GM23338 (cell line): ENCODE data around the gene TTLL8. TPM values are rescaled to one million over a fixed set of nuclear protein-coding genes. Genes with fewer than 3 reads are reported as not detected.
A peak's percentile ranks its signal among the peaks of the same experiment; 100 is the strongest.

ENCODE experiments used
- ATAC-seq: fragments of 200-7000 bp; cut with Tn5 transposase; 3 replicates; pipeline ENCODE4 v1.9.1; 2020
- DNase-seq: peaks from one replicate; pipeline ENCODE4 v3.0.0-alpha.2; 2015; ENCODE audit warnings: low spot score
- H2AFZ ChIP-seq: fragments of 200-600 bp; sonication (generic); 2 replicates; pipeline ENCODE4 v1.8.0; 2016; ENCODE audit warnings: antibody characterized with exemption, mild to moderate bottlenecking, moderate library complexity
- H3F3A ChIP-seq: fragments of 200-600 bp; sonication (generic); replicated peaks from 2 replicates; pipeline ENCODE4 v1.8.0; 2017; ENCODE audit warnings: antibody characterized with exemption, mixed run types, low read depth
- H3K27ac ChIP-seq: fragments of 200-600 bp; sonication (generic); 2 replicates; pipeline ENCODE4 v1.6.1; 2016; ENCODE audit warnings: low read depth
- H3K27me3 ChIP-seq: fragments of 200-600 bp; sonication (generic); 2 replicates; pipeline ENCODE4 v1.8.0; 2016; ENCODE audit warnings: mild to moderate bottlenecking, mixed run types, moderate library complexity; ENCODE audit not compliant: insufficient read depth
- H3K36me3 ChIP-seq: fragments of 200-600 bp; sonication (generic); 2 replicates; pipeline ENCODE4 v1.8.0; 2016; ENCODE audit warnings: mild to moderate bottlenecking; ENCODE audit not compliant: insufficient read depth
- H3K4me1 ChIP-seq: fragments of 200-600 bp; sonication (generic); 2 replicates; pipeline ENCODE4 v1.8.0; 2016; ENCODE audit warnings: mild to moderate bottlenecking, moderate library complexity; ENCODE audit not compliant: insufficient read depth
- H3K4me2 ChIP-seq: fragments of 200-600 bp; sonication (generic); 2 replicates; pipeline ENCODE4 v1.7.1; 2017; ENCODE audit warnings: mixed run types
- H3K4me3 ChIP-seq: fragments of 200-600 bp; sonication (generic); 2 replicates; pipeline ENCODE4 v1.6.1; 2016; ENCODE audit warnings: mixed run types
- H3K79me2 ChIP-seq: fragments of 200-600 bp; sonication (generic); replicated peaks from 2 replicates; pipeline ENCODE4 v1.8.0; 2017; ENCODE audit warnings: mild to moderate bottlenecking; ENCODE audit not compliant: insufficient read depth
- H3K9me2 ChIP-seq: fragments of 200-600 bp; sonication (generic); 2 replicates; pipeline ENCODE4 v1.8.0; 2017; ENCODE audit not compliant: insufficient read depth
- H4K20me1 ChIP-seq: fragments of 200-600 bp; sonication (generic); replicated peaks from 2 replicates; pipeline ENCODE4 v1.8.0; 2017; ENCODE audit warnings: mild to moderate bottlenecking; ENCODE audit not compliant: insufficient read depth
- H3K27ac Mint-ChIP-seq: 2 replicates; pipeline ENCODE4 v1.8.0; 2020; ENCODE audit warnings: inconsistent platforms, mild to moderate bottlenecking, moderate library complexity, mixed read lengths
- H3K27me3 Mint-ChIP-seq: 3 replicates; pipeline ENCODE4 v1.8.0; 2022; ENCODE audit warnings: low read depth, mild to moderate bottlenecking, moderate library complexity, mixed read lengths, inconsistent platforms; ENCODE audit not compliant: insufficient read depth, poor library complexity
- H3K36me3 Mint-ChIP-seq: 3 replicates; pipeline ENCODE4 v1.8.0; 2021; ENCODE audit warnings: low read depth, mild to moderate bottlenecking, inconsistent platforms, moderate library complexity, mixed read lengths
- H3K4me1 Mint-ChIP-seq: 3 replicates; pipeline ENCODE4 v1.8.0; 2020; ENCODE audit warnings: mild to moderate bottlenecking, inconsistent platforms, mixed read lengths
- H3K4me3 Mint-ChIP-seq: 3 replicates; pipeline ENCODE4 v1.8.0; 2021; ENCODE audit warnings: moderate library complexity, mild to moderate bottlenecking, inconsistent platforms, mixed read lengths
- H3K9me3 Mint-ChIP-seq: 3 replicates; pipeline ENCODE4 v1.8.0; 2020; ENCODE audit warnings: moderate library complexity, mild to moderate bottlenecking, inconsistent platforms, mixed read lengths
- EZH2 ChIP-seq: fragments of 200-600 bp; sonication (generic); IDR thresholded peaks from one replicate; pipeline ENCODE4 v1.8.0; 2017; ENCODE audit warnings: antibody characterized with exemption, mild to moderate bottlenecking, low read depth; ENCODE audit not compliant: unreplicated experiment
- JUNB ChIP-seq: IDR thresholded peaks from one replicate; pipeline ENCODE4 v1.6.1; 2016; ENCODE audit warnings: antibody characterized with exemption; ENCODE audit not compliant: unreplicated experiment
- NANOG ChIP-seq: IDR thresholded peaks from 2 replicates; pipeline ENCODE4 v1.6.1; 2016; ENCODE audit warnings: antibody characterized with exemption, borderline replicate concordance
- STAT1 ChIP-seq: IDR thresholded peaks from one replicate; pipeline ENCODE4 v1.6.1; 2016; ENCODE audit warnings: antibody characterized with exemption; ENCODE audit not compliant: unreplicated experiment
- ZNF114 ChIP-seq: fragments of 250-450 bp; sonication (Bioruptor Pico); IDR thresholded peaks from 2 replicates; pipeline ENCODE4 v1.5.0; 2020; ENCODE audit warnings: mild to moderate bottlenecking, moderate library complexity
- ZNF331 ChIP-seq: fragments of 250-450 bp; sonication (Bioruptor Pico); IDR thresholded peaks from 2 replicates; pipeline ENCODE4 v1.5.0; 2020; ENCODE audit warnings: low read depth, mild to moderate bottlenecking, moderate library complexity
- polyA plus RNA-seq: library from polyadenylated mRNA; unstranded; fragments of >200 nt; fragmentation: Nextera tagmentation; extraction: Ambion mirVana; gene quantifications from 2 replicates; pipeline ENCODE4 v1.2.1, GENCODE V29; 2016
- total RNA-seq: library from RNA; depleted of rRNA; stranded (reverse); fragments of >200 nt; shearing (Covaris generic); gene quantifications from 2 replicates; pipeline ENCODE4 v1.2.3, GENCODE V29; 2014
- TF ChIP-seq, protein P1 (sequence below): IDR thresholded peaks from one replicate; pipeline ENCODE4 v1.6.1; 2018; ENCODE audit warnings: antibody characterized with exemption; ENCODE audit not compliant: unreplicated experiment
- TF ChIP-seq, protein P2 (sequence below), 2 experiments: fragments of 200-600 bp in 1 of 2; sonication (generic) in 1 of 2; conservative IDR thresholded peaks; 2 replicates each; pipeline versions ENCODE4 v1.5.1 to v1.6.1; 2016 to 2017; ENCODE audit warnings: antibody characterized with exemption in 2 of 2, low read depth in 2 of 2, mild to moderate bottlenecking in 2 of 2, moderate library complexity in 1 of 2
- TF ChIP-seq, protein P3 (sequence below): IDR thresholded peaks from 2 replicates; pipeline ENCODE4 v1.6.1; 2016; ENCODE audit warnings: antibody characterized with exemption

Gene TTLL8
- total and polyA plus RNA-seq, 2 experiments from 2014 or later: not detected

DNA sequence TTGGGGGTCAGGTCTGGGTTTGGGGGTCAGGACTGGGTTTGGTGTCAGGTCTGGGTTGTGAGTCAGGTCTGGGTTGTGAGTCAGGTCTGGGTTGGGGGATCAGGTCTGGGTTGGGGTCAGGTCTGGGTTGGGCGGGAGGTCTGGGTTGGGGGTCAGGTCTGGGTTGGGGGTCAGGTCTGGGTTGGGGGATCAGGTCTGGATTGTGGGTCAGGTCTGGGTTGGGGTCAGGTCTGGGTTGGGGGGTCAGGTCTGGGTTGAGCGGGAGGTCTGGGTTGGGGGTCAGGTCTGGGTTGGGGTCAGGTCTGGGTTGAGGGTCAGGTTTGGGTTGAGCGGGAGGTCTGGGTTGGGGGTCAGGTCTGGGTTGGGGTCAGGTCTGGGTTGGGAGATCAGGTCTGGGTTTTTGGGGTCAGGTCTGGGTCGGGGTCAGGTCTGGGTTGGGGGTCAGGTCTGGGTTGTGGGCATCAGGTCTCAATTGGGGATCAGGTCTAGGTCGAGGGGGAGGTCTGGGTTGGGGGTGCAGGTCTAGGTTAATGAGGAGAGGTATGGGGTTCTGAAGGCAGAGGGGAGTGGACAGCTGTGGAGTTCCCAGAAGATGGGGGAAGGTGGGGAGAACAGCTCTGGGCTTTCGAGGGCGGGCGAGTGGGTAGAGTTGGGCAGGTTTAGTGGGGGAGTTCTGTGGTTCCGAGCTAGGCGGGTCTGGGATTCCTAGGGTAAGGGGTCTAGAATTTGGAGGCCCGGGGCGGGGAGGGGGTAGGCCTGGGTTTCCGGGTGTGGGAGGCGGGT, 629 bp downstream of the TTLL8 start:
- Mint-ChIP-seq H3K4me1 (peaks cover 11% of the 10 kb centered on the region), H3K27me3 (peaks cover 17% of the 10 kb centered on the region), H3K9me3 (no peaks in the 10 kb centered on the region; the same call in 2 of the 3 replicates), H3K27ac (no peak overlapping the region), H3K4me3 (peak overlapping the region; percentile 58), H3K36me3 (no peaks in the 10 kb centered on the region)
- no peak overlapping the region for H3K27ac ChIP-seq
- no peak for DNase-seq
- H3K27me3 ChIP-seq: peaks cover 17% of the 10 kb centered on the region
- peak overlapping the region; percentile 64 for H3K4me2 ChIP-seq
- TF ChIP-seq, protein P1, sequence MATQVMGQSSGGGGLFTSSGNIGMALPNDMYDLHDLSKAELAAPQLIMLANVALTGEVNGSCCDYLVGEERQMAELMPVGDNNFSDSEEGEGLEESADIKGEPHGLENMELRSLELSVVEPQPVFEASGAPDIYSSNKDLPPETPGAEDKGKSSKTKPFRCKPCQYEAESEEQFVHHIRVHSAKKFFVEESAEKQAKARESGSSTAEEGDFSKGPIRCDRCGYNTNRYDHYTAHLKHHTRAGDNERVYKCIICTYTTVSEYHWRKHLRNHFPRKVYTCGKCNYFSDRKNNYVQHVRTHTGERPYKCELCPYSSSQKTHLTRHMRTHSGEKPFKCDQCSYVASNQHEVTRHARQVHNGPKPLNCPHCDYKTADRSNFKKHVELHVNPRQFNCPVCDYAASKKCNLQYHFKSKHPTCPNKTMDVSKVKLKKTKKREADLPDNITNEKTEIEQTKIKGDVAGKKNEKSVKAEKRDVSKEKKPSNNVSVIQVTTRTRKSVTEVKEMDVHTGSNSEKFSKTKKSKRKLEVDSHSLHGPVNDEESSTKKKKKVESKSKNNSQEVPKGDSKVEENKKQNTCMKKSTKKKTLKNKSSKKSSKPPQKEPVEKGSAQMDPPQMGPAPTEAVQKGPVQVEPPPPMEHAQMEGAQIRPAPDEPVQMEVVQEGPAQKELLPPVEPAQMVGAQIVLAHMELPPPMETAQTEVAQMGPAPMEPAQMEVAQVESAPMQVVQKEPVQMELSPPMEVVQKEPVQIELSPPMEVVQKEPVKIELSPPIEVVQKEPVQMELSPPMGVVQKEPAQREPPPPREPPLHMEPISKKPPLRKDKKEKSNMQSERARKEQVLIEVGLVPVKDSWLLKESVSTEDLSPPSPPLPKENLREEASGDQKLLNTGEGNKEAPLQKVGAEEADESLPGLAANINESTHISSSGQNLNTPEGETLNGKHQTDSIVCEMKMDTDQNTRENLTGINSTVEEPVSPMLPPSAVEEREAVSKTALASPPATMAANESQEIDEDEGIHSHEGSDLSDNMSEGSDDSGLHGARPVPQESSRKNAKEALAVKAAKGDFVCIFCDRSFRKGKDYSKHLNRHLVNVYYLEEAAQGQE: no peak
- TF ChIP-seq ZNF331 (CRISPR knock-in tag) (no peak), ZNF114 (no peak), EZH2 (peak; percentile 46), NANOG (no peak), JUNB (no peak), STAT1 (no peak)
- TF ChIP-seq, protein P2, sequence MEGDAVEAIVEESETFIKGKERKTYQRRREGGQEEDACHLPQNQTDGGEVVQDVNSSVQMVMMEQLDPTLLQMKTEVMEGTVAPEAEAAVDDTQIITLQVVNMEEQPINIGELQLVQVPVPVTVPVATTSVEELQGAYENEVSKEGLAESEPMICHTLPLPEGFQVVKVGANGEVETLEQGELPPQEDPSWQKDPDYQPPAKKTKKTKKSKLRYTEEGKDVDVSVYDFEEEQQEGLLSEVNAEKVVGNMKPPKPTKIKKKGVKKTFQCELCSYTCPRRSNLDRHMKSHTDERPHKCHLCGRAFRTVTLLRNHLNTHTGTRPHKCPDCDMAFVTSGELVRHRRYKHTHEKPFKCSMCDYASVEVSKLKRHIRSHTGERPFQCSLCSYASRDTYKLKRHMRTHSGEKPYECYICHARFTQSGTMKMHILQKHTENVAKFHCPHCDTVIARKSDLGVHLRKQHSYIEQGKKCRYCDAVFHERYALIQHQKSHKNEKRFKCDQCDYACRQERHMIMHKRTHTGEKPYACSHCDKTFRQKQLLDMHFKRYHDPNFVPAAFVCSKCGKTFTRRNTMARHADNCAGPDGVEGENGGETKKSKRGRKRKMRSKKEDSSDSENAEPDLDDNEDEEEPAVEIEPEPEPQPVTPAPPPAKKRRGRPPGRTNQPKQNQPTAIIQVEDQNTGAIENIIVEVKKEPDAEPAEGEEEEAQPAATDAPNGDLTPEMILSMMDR (conservative IDR thresholded peaks at IDR 0.05; ENCODE audit: low read depth in 2 of 2): no peak
- TF ChIP-seq, protein P3, sequence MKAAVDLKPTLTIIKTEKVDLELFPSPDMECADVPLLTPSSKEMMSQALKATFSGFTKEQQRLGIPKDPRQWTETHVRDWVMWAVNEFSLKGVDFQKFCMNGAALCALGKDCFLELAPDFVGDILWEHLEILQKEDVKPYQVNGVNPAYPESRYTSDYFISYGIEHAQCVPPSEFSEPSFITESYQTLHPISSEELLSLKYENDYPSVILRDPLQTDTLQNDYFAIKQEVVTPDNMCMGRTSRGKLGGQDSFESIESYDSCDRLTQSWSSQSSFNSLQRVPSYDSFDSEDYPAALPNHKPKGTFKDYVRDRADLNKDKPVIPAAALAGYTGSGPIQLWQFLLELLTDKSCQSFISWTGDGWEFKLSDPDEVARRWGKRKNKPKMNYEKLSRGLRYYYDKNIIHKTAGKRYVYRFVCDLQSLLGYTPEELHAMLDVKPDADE: no peak
- 0 out of 2 replicates have a peak, but pooled peaks cover 3% of the 10 kb centered on the region for H3F3A ChIP-seq
- no peak overlapping the region for H2AFZ ChIP-seq
- no peaks in the 10 kb centered on the region for H3K79me2 ChIP-seq
- ATAC-seq: no peak
- H3K9me2 ChIP-seq: no peaks in the 10 kb centered on the region
- peak overlapping the region; percentile 69; the same call in 1 of the 2 replicates for H3K4me3 ChIP-seq
- no peaks in the 10 kb centered on the region for H3K36me3 ChIP-seq
- H3K4me1 ChIP-seq: peaks cover 5% of the 10 kb centered on the region
- H4K20me1 ChIP-seq: no peaks in the 10 kb centered on the region
